Amniotic stem cell (primary cell): ENCODE data around the gene TOP1.

Experiments used
- DNase-seq: peaks from one replicate; lab custom pipeline; 2025; lab: John Stamatoyannopoulos, UW

The TOP1 gene

GRCh38 chr20:41147767-41148191 lies 119.2 kb downstream of the TOP1 start:
- DNase-seq = no peak

GRCh38 chr20:41148942-41149341 lies 120.3 kb downstream of the TOP1 start:
- no peak for DNase-seq

GRCh38 chr20:41150664-41151063 lies 122.0 kb downstream of the TOP1 start:
- no peak for DNase-seq

GRCh38 chr20:41151134-41151869 lies 122.7 kb downstream of the TOP1 start:
- DNase-seq = no peak

GRCh38 chr20:41152108-41152757 lies 123.6 kb downstream of the TOP1 start:
- DNase-seq = no peak

GRCh38 chr20:41154436-41155176 lies 126.0 kb downstream of the TOP1 start:
- no peak for DNase-seq

GRCh38 chr20:41155261-41155660 lies 126.6 kb downstream of the TOP1 start:
- no peak for DNase-seq

GRCh38 chr20:41158082-41158625 lies 129.5 kb downstream of the TOP1 start:
- DNase-seq = no peak

- no peak for DNase-seq
Measured at GRCh38 chr20:41159547-41159946, 130.9 kb downstream of the TOP1 start.

GRCh38 chr20:41160686-41161085 lies 132.1 kb downstream of the TOP1 start:
- DNase-seq = no peak

GRCh38 chr20:41161886-41162285 lies 133.3 kb downstream of the TOP1 start:
- no peak for DNase-seq

GRCh38 chr20:41162396-41162795 lies 133.8 kb downstream of the TOP1 start:
- DNase-seq = no peak

- no peak for DNase-seq
Measured at GRCh38 chr20:41163821-41164220, 135.2 kb downstream of the TOP1 start.

GRCh38 chr20:41165001-41165882 lies 136.6 kb downstream of the TOP1 start:
- no peak for DNase-seq

- DNase-seq = no peak
Measured at GRCh38 chr20:41166201-41167117, 137.8 kb downstream of the TOP1 start.

GRCh38 chr20:41167118-41167470 lies 138.5 kb downstream of the TOP1 start:
- DNase-seq = no peak

GRCh38 chr20:41167481-41168253 lies 139.0 kb downstream of the TOP1 start:
- no peak for DNase-seq

GRCh38 chr20:41168281-41169161 lies 139.9 kb downstream of the TOP1 start:
- no peak for DNase-seq

GRCh38 chr20:41169162-41169690 lies 140.6 kb downstream of the TOP1 start:
- DNase-seq = no peak
